ENCODE measurements around the gene LY6G6C. TPM values are rescaled to one million over a fixed set of nuclear protein-coding genes. Genes with fewer than 3 reads are reported as not detected.

LY6G6C gene
- total RNA-seq, 4 donors from 2014 or later: not detected

- H3K36me3 ChIP-seq: no peaks in the 10 kb centered on the region
- no peak overlapping the region for H3K27ac ChIP-seq
- ATAC-seq: no peak
- no peaks in the 10 kb centered on the region for H3K27me3 ChIP-seq
- no peak overlapping the region for H3K4me3 ChIP-seq
- WGBS, 2 donors (ENCODE audit: low coverage in 1 of 2): 83 to 86% methylated on average over 1 of the region's 1 CpG
- no peaks in the 10 kb centered on the region for H3K4me1 ChIP-seq
- H3K9me3 ChIP-seq: no peaks in the 10 kb centered on the region
- TF ChIP-seq CTCF (IDR thresholded peaks at IDR 0.05) (no peak), EP300 (IDR thresholded peaks at IDR 0.05) (no peak), POLR2A (IDR thresholded peaks at IDR 0.05) (no peak), POLR2AphosphoS5 (IDR thresholded peaks at IDR 0.05) (no peak)
Measured at GRCh38 chr6:31718265-31718664, 3.3 kb downstream of the LY6G6C start.

- no peak overlapping the region for H3K27ac ChIP-seq
- no peak for ATAC-seq
- H3K4me1 ChIP-seq: no peaks in the 10 kb centered on the region
- no peak overlapping the region for H3K4me3 ChIP-seq
- no peaks in the 10 kb centered on the region for H3K27me3 ChIP-seq
- H3K9me3 ChIP-seq: no peaks in the 10 kb centered on the region
- no peaks in the 10 kb centered on the region for H3K36me3 ChIP-seq
- whole genome bisulfite sequencing, 2 donors (ENCODE audit: low coverage in 1 of 2): 72 to 89% methylated on average over 2 to 5 of the region's 10 CpGs
- no peak for TF ChIP-seq CTCF (IDR thresholded peaks at IDR 0.05)
- no peak for TF ChIP-seq POLR2A (IDR thresholded peaks at IDR 0.05)
- no peak for TF ChIP-seq POLR2AphosphoS5 (IDR thresholded peaks at IDR 0.05)
- TF ChIP-seq EP300 (IDR thresholded peaks at IDR 0.05): no peak
Measured at GRCh38 chr6:31717499-31718222, 3.9 kb downstream of the LY6G6C start.

- TF ChIP-seq POLR2AphosphoS5 (IDR thresholded peaks at IDR 0.05) (no peak), EP300 (IDR thresholded peaks at IDR 0.05) (no peak), CTCF (IDR thresholded peaks at IDR 0.05) (no peak)
- H3K36me3 ChIP-seq: no peaks in the 10 kb centered on the region
- H3K4me3 ChIP-seq: no peak within 1 kb of the TSS
- no peak for ATAC-seq
- no peaks in the 10 kb centered on the region for H3K27me3 ChIP-seq
- WGBS, 2 donors (ENCODE audit: low coverage in 1 of 2): 73 to 100% methylated on average over 1 of the region's 16 CpGs
- no peaks in the 10 kb centered on the region for H3K9me3 ChIP-seq
- H3K27ac ChIP-seq: no peak within 1 kb of the TSS
- no peaks in the 10 kb centered on the region for H3K4me1 ChIP-seq
Measured at GRCh38 chr6:31715022-31715958, 6.3 kb downstream of the LY6G6C start, which contains the start of gene LY6G6D. LY6G6D (plus strand) TSS chr6:31715348; CDS start chr6:31715356, 8 bp downstream.

- WGBS, 2 donors (ENCODE audit: low coverage in 1 of 2): 21 to 44% methylated on average over 3 to 4 of the region's 5 CpGs
- Histone ChIP-seq H3K27ac (no peak overlapping the region), H3K36me3 (no peaks in the 10 kb centered on the region), H3K9me3 (no peaks in the 10 kb centered on the region), H3K27me3 (peaks cover 8% of the 10 kb centered on the region), H3K4me3 (no peak overlapping the region), H3K4me1 (no peaks in the 10 kb centered on the region)
- ATAC-seq: no peak
- TF ChIP-seq EP300 (IDR thresholded peaks at IDR 0.05): no peak
- TF ChIP-seq POLR2A (IDR thresholded peaks at IDR 0.05): no peak
- TF ChIP-seq CTCF (IDR thresholded peaks at IDR 0.05): no peak
- no peak for TF ChIP-seq POLR2AphosphoS5 (IDR thresholded peaks at IDR 0.05)
Measured at GRCh38 chr6:31713991-31714684, 7.4 kb downstream of the LY6G6C start.

Measured in gastroesophageal sphincter (tissue), 4 donors.